ENCODE data around the gene PRAC2. TPM values are rescaled to one million over a fixed set of nuclear protein-coding genes. Genes with fewer than 3 reads are reported as not detected.
A peak's percentile ranks its signal among the peaks of the same experiment; 100 is the strongest.
"Not testable (repeated sequence)": the region's sequence is repeated elsewhere in the genome, so short reads cannot be mapped to it uniquely, and the experiment has no call there.

The PRAC2 gene
- total and polyA plus RNA-seq, 2 of the 13 experiments (the other 11 are each of a cell fraction or from before 2014, with no cell fraction given): not detected

GRCh38 chr17:48716549-48716948 lies 6.4 kb upstream of the PRAC2 start:
- Histone ChIP-seq H3K27me3 (ENCODE audit: control insufficient read depth in 1 of 2, insufficient read depth in 2 of 2, low read length in 2 of 2) (peaks cover 3 to 30% of the 10 kb centered on the region in 2 experiments; a peak in 4 of 5 replicates), H3K4me1 (ENCODE audit: insufficient read depth, low read length) (peaks cover 11% of the 10 kb centered on the region)
- H3K9me3 ChIP-seq (ENCODE audit: low read length); H3K4me2 ChIP-seq (ENCODE audit: low read depth, low read length); in situ Hi-C loops (cut with HindIII; ENCODE audit: extremely low pct_ligation_motif_present, low pct_unique_long_range_greater_than_20kb); DNase-seq (ENCODE audit: low spot score); H3K4me3 ChIP-seq (replicated peaks in 1 of 3; ENCODE audit: insufficient read depth in 1 of 3, low read depth in 2 of 3, low read length in 3 of 3); BruUV-seq (replicated peaks); CTCF ChIA-PET (ENCODE audit: low intra/inter-chr PET ratio, low total read pairs); H3K79me2 ChIP-seq (ENCODE audit: insufficient read depth, low read length); POLR2A ChIA-PET; H4K20me1 ChIP-seq (ENCODE audit: insufficient read depth, low read length); H3K27ac ChIP-seq (ENCODE audit: extremely low read length, insufficient read depth, low read length); intact Hi-C loops (cut with micrococcal nuclease; ENCODE audit: unreplicated experiment); ATAC-seq; H3K36me3 ChIP-seq (replicated peaks in 1 of 2; ENCODE audit: control insufficient read depth in 1 of 2, insufficient read depth in 2 of 2, low read length in 2 of 2); FAIRE-seq; H2AFZ ChIP-seq (ENCODE audit: low read length); H3K9ac ChIP-seq (ENCODE audit: insufficient read depth, low read depth, low read length): not testable (repeated sequence)
- 4% methylated on average over 3 of the region's 3 CpGs for WGBS (ENCODE audit: low lambda C conversion rate)
- TF ChIP-seq ZNF121 (CRISPR knock-in tag; IDR thresholded peaks at IDR 0.05): peak; percentile 76

- ChIA-PET POLR2A (no interaction called here), CTCF (ENCODE audit: low intra/inter-chr PET ratio, low total read pairs) (no interaction called here)
- H3K4me3 ChIP-seq (replicated peaks in 1 of 3; ENCODE audit: insufficient read depth in 1 of 3, low read depth in 2 of 3, low read length in 3 of 3): no peak overlapping the region
- no TSS peak for BruUV-seq (replicated peaks)
- H4K20me1 ChIP-seq (ENCODE audit: insufficient read depth, low read length): no peaks in the 10 kb centered on the region
- in situ Hi-C loops (cut with HindIII; ENCODE audit: extremely low pct_ligation_motif_present, low pct_unique_long_range_greater_than_20kb): no loop called here
- H3K27ac ChIP-seq (ENCODE audit: extremely low read length, insufficient read depth, low read length): no peak overlapping the region
- no peaks in the 10 kb centered on the region for H3K79me2 ChIP-seq (ENCODE audit: insufficient read depth, low read length)
- intact Hi-C loops (cut with micrococcal nuclease; ENCODE audit: unreplicated experiment): loop anchor here (1.0 kb wide), 1 partner anchor 13 kb away; no protein-coding TSS in a partner anchor
- no peak for ATAC-seq
- no peak overlapping the region for H2AFZ ChIP-seq (ENCODE audit: low read length)
- H3K9me3 ChIP-seq (ENCODE audit: low read length): no peaks in the 10 kb centered on the region
- H3K4me2 ChIP-seq (ENCODE audit: low read depth, low read length): no peak overlapping the region
- no peak for DNase-seq (ENCODE audit: low spot score)
- H3K9ac ChIP-seq (ENCODE audit: insufficient read depth, low read depth, low read length): no peak overlapping the region
- TF ChIP-seq NFE2L1 (CRISPR knock-in tag; IDR thresholded peaks at IDR 0.05; ENCODE audit: borderline replicate concordance): no peak
- TF ChIP-seq NFAT5 (CRISPR knock-in tag; IDR thresholded peaks at IDR 0.05): no peak
- no peak for TF ChIP-seq EED (CRISPR knock-in tag; IDR thresholded peaks at IDR 0.05)
- no peak for TF ChIP-seq NFE2L2 (IDR thresholded peaks at IDR 0.05; ENCODE audit: low read length)
- no peak for TF ChIP-seq RFXAP (CRISPR knock-in tag; IDR thresholded peaks at IDR 0.05; ENCODE audit: borderline replicate concordance)
- TF ChIP-seq ZNF432 (CRISPR knock-in tag; IDR thresholded peaks at IDR 0.05; ENCODE audit: borderline replicate concordance): no peak
- no peak for TF ChIP-seq KDM5B (CRISPR knock-in tag; IDR thresholded peaks at IDR 0.05; ENCODE audit: borderline replicate concordance)
- peak; percentile 44; the same call in 1 of the 2 replicates for TF ChIP-seq CEBPB (IDR thresholded peaks at IDR 0.05; ENCODE audit: borderline replicate concordance, low read depth, low read length)
- H3K4me1 ChIP-seq (ENCODE audit: insufficient read depth, low read length): peaks cover 11% of the 10 kb centered on the region
- FAIRE-seq: no peak
- WGBS (ENCODE audit: low lambda C conversion rate): 30% methylated on average over 10 of the region's 10 CpGs
- peaks cover 6 to 34% of the 10 kb centered on the region in 2 experiments for H3K27me3 ChIP-seq (ENCODE audit: control insufficient read depth in 1 of 2, insufficient read depth in 2 of 2, low read length in 2 of 2)
- H3K36me3 ChIP-seq (replicated peaks in 1 of 2; ENCODE audit: control insufficient read depth in 1 of 2, insufficient read depth in 2 of 2, low read length in 2 of 2): no peaks in the 10 kb centered on the region
Observed at GRCh38 chr17:48717367-48718226, 5.4 kb upstream of the PRAC2 start.

All from HepG2 (cell line).